Femur (tissue), 1 donor: ENCODE results near the gene ATF6B.

Experiments used
- DNase-seq: peaks from one replicate; pipeline ENCODE4 v3.0.0-alpha.2; 2017

The ATF6B gene

DNA sequence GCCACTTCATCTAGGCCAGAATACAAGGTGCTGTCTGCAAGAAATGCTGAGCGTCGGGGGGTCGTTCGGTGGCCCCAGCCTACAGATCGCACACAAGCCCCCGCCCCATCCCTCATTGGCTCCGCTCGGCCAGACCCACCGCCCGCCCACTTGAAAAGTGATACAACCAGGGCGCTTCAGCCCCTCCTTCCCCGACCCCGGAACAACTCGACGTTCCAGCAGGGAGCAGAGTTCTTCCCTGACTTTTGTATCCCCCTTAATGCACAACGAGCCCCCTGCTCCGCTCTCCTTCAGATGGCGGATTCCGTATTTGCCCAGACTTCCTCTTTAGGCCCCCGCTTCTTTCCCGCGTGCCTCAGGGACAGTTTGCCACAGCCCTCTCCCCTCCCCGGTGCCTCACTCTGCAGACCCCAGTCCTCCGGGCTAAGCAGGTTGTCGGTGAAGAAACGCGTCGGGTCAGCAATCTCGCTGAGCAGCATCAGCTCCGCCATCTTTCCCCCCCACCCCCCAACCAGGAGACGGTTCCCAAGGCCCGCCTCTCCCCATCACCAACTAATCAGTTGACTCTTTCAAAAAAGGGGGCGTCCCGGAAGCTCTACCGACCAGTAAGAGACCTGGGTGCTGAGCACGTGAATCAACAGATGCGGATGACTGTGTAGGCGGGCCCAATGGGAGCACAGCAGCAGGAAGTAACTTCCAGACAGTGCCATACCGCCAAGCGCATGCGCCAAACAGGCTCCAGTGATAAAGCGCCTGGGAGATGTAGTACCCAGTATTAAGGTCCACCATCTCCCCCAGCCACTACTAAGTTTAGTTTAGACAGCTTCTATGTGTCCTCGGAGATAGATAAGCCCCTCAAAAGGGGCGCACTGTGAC lies at the start of gene ATF6B:
TSS of gene ATF6B (minus strand) at position 530 of the 876 bp plus-strand sequence. CDS start at position 491, 39 bp downstream.
- DNase-seq: peak; percentile 99

DNA sequence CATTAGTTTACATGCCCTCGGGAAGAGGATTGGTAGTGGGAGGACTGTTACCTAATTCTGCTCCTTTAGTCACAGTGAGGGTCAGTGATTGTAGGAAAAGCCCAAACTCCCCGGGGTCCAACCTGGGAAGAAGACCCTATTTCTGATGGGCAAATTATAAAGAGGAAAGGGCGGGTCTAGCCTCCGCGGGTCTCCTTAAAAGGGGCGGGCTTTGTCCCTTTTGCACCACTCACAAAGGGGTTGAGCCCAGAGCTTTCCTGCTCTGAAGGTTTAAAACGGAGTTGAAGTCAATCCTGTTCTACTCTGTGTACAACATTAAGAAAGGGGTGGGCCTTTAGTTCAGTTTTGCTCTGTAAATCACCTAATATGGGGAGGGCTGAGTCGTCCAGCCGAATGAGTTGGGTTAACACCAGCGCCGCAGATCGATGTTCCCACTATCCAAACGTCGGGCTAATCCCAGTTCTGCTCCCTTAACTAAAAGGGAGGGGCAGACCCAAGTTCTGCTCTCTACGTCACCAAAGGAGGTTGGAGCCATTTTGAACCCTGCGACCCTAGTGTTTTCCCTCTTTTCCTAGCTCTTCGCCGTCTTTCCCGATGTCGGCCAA lies 49.2 kb upstream of the ATF6B start:
- DNase-seq: no peak

DNA sequence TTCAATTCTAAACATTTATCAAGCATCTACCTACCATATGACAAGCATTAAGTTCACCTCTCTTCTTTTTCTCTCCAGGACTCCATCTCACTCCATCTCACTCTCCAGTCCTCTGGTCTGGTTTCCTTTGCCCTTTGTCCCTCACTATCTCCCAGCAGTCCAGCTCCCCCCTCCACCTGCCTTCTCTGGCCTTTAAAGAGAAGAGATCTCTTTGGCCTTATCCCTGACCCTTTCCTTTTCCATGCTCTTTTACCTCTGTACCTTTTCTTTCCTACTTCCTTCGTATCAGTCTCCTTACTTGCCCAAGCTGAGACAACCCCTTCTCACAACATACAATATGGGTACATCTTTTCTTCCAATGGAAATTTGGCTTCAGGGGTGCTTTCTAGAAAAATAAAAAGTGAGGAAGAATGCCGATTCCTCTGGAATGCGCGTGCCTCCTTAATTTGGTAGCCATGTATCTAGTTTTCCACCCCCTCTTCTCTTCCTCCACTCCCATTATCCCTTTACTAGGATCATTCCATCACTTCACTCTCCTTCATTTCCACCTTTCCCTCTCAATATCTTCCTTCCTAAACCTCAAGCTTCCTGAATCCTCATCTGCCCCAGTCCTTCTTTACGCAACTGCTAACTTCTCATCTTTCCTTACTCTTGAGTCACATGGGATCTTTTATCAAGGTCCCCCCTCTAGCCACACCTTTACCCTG lies 48.6 kb upstream of the ATF6B start:
- DNase-seq: peak; percentile 15

DNA sequence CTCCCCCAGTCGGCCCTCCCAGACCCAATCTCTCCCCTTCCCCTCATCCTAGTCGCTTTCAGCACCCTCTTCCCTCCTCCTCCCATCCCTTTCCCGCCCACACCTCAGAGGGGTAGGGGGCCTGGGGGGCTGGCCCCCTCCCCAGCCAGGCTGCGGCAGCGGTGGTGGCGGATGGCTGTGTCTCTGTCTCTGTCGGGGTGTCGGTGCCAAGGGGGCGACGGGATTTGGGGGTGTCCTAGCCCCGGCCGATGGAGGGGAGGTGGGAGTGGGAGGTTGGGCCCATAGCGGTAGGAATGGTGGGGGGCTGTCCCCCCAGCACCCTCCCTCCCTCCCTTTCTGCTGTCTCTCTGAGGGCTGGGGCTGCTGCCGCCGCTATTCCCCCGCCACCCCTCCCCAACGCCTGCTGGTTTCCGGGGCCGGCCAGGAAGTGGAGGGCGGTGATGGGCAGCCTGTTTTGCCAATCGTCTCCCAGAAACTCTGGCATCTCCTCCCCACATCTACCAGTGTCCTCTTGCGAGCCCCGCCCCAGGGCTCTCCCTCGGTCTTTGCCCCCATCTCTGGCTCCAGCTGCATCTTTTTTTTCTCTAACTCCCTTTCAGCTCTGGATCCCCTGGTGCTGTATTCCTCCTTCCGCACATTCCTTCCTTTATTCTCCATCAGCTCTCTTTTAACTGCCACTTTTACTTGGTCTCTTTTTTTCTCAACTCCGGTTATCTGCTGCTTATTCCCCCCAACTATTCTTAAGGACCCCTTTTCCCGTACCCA lies 47.8 kb upstream of the ATF6B start, which contains the start of gene AGPAT1:
TSS of gene AGPAT1 (minus strand) at position 374 of the 765 bp plus-strand sequence. CDS start 4,588 bp downstream, outside the sequence.
- peak; percentile 99 for DNase-seq

DNA sequence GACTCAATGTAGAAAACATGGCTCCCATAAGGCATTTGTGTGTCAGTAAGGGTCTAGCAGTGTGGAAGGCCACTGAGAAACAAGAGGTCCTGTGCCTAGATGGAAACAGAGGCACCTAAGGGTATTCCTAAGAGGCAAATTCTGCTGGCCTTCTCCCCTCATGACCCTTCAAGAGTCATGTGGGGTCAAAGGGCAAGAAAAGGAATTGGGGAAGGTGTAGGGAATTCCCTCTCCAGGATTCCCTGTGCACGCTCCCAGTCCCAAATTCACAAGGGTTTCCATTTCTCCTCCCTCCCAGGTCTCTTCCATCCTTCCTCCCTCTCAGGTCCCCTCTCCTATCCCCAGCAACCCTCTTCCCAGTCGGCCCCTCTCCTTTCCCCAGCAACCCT lies 47.3 kb upstream of the ATF6B start:
- no peak for DNase-seq

DNA sequence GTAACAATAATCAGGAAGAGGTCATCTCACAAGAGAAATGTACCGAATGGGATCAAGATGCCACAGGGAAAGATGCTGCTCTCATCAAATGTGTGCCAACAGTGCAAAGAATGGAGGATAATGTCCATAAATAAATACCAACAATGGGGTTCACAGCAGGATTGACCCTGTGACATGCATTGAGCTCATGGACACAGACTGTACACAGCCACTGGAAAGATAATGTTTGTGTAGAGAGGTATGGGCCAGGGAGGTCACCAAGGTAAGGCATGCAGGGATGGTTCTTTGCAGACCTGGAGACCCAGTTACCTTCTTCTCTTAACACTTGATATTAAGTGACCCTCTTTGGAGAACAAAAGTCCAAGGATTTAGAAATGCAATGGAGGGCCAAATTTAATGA lies 46.4 kb upstream of the ATF6B start:
- DNase-seq: no peak

DNA sequence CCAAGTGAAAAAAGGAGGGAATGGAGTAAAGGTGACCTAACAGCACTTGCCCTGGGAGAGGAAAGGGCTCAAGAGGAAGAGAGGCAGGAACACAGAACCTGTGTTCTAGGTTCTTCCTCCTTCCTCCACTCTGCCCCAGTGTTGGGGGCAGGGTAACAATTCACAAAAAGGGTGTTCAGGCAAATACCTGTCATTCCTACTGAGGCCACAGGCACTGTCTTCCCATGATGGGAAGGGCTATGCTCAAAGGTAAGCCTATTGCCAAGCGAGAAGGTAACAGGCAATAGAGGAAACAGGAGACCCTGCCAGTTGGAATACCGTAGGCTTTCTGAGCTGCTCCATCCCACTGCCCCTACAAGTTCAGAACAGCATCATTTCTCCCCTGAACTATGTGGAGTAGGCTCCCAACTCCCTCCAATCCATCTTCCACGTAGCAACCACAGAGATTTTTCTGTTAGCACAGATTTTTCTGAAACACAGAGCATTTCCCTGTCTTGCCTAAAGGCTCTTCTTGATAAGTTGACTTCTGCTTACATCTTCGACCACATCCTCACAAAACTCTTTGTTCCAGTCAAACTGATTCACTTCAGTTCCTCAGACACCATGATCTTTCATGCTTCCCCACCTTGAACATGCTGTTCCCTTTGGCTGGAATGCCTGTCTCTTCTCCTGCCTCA lies 45.1 kb upstream of the ATF6B start:
- DNase-seq: no peak

DNA sequence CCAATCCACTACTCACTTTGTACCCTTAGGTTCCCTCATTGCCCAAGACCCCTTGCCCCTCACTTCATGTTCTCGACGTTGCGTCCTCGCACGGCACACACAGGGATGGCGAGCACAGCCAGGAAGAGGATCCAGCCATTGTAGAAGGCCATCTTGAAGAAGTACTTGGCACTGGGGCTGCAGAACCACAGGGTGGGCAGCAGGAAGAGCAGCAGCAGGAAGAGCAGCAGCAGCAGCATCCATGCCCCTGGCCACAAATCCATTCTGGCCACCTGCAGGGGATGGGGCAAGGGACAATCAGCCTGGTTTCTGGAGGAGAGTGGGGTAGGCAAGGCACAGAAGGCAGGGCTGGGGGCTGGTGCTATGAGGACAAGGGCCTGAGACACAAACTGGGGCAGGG lies 43.2 kb upstream of the ATF6B start:
- DNase-seq: no peak

DNA sequence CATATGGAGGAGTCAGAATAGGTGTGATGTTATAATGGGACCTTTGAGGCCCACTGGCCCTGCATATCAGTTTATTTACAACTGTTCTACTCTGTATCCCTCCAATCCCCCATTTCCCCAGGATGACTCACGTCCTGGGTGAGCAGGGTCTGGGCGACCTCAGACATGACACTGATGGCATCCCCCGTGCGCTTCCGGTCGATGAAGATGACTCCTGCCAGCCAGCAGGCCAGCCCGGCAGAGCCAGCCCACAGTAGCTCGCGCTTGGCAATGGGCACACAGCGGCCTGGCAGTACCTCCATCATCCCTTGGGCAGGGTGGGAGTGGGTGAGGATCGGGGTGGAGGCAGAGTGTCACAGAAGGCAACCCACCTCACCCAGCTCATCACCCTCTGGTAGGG lies 42.2 kb upstream of the ATF6B start:
- DNase-seq: no peak

DNA sequence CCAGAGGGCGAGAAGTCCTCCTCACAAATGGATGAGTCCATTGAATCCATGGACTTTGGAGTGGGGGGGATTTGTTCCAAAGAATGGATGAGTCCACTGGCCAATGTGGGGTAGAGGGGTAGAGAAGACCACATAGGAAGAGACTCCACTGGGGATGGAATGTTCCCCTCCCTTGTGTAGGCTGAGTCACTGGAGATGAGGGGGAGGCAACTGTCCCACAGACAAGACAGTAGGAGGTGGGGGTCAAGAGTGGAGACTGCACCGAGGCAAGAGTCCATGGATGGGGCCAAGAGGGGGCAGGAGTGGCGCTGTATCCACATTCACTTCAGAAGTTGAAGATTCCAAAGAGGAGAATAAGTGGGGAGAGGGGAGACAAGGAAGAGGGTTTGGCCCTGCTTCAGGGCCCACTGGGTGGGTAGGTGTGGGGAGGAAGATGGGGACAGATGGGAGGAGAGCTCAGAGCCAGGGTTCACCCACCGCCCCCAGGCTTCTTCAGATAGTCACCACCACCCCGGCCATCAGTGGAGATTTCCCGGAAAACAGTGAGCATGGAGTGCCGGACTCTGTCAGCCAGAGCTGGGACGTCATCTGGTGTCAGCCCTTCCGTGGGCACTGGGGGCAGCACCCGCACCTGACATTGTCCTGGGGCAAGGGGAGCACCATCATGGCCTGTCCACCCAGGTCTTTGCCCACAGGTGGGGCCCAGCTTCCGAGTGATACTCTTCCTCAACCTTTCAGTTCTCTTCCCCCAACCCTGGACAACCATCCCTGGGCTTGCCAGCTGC lies 41.0 kb upstream of the ATF6B start:
- DNase-seq: peak; percentile 21

DNA sequence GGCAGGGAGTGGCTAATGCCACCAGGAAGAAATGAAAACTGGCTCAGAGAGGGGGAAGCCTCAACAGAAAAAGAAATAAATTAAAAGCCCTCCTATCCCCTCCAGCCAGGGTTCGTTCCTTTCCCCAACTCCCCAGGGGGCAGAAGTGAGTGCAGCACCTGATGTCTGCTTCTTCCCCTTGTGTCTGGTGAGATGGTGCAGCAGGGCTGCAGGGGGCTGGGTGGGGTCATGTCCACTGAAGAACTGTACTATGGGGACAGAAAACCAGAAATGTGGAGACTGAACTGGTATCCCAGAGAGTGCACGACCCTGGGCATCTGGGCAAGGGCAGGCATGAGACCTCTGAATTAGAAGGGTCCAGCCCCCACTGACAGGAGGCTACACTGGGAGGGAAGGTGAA lies 40.3 kb upstream of the ATF6B start:
- peak; percentile 18 for DNase-seq

DNA sequence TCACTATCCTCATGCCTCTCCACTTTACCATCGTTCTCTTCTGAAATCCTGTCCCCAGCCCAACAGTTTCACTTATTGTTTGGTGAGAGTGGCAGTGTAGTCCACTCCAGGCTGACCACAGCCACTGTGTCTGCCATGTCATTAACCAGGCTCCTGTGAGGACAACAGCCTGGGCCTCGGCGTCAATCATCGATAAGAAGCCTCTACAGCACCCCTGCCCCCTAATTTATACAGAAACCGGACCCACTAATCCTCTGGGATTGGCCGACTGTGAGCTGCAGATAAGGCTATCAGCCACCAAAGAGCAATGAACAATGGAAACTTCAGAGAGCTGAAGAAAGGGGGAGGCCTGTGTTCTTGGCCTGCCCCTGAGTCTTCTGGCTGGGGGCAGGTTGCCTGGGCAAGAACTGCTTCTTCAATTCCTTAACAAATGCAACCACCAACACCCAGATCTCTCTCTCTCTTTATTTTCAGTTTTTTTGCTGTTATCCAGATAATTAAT lies 39.8 kb upstream of the ATF6B start:
- no peak for DNase-seq

DNA sequence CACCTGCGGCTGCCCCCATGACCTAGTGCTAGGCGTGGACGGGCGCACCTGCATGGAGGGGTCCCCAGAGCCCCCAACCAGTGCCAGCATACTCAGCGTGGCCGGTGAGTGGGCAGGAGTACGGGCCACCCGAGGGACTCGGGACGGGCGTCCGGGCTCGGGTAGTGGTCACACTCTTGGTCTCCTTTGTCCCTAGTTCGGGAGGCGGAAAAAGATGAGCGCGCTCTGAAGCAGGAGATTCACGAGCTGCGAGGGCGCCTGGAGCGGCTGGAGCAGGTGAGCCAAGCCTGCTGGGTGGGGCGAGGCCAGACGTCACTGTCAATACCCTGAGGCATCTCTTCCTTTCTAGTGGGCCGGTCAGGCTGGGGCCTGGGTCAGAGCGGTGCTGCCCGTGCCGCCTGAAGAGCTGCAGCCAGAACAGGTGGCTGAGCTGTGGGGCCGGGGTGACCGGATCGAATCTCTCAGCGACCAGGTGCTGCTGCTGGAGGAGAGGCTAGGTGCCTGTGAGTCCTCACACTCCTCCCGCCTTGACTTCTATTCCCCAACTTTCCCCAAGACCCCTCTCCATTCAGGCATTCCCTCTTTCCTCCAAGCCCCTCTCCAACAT lies 39.2 kb upstream of the ATF6B start:
- peak; percentile 26 for DNase-seq

DNA sequence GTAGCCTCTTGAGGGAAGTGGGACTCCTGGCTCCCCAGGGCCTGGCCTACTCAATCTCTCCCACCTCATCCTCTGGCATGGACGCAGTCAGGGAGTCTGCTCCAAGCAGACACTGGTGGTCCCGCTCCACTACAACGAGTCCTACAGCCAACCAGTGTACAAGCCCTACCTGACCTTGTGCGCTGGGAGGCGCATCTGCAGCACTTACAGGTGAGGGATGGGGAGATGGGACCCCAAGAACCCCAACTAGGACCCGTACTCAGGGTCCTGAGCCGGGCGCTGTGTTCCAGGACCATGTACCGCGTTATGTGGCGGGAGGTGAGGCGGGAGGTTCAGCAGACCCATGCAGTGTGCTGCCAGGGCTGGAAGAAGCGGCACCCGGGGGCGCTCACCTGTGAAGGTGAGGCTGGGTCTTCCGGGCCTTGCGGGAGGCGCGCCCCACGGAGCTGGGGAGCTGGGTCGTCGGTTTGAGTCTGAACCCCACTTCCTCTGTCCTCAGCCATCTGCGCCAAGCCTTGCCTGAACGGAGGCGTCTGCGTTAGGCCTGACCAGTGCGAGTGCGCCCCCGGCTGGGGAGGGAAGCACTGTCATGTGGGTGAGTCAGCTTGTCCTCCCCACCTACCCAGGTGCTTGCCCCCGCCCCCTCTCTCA lies 38.5 kb upstream of the ATF6B start:
- peak; percentile 27 for DNase-seq

DNA sequence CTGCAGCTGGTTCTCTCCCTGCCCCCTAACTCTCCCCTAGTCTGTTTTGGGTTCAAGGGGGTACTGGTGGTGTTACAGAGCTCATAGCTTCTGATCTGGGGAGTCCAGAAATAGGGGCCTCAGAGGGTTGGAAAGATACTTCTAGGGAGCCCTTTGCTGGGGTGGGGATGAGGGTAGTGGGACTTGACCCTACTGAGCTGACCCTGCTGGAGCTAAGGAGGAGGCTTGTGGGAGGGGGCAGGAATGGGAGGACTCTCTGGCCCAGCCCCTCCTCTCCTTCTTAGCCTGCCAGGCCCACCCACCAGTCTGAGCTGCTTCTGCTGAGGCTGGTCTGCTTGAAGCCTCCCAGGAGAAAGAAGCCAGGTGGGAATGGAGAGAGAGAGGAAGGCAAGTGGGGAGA lies 36.2 kb upstream of the ATF6B start, which contains the start of gene EGFL8:
TSS of gene EGFL8 (plus strand) at position 301 of the 400 bp plus-strand sequence. CDS start 1,571 bp downstream, outside the sequence.
- DNase-seq: peak; percentile 20

DNA sequence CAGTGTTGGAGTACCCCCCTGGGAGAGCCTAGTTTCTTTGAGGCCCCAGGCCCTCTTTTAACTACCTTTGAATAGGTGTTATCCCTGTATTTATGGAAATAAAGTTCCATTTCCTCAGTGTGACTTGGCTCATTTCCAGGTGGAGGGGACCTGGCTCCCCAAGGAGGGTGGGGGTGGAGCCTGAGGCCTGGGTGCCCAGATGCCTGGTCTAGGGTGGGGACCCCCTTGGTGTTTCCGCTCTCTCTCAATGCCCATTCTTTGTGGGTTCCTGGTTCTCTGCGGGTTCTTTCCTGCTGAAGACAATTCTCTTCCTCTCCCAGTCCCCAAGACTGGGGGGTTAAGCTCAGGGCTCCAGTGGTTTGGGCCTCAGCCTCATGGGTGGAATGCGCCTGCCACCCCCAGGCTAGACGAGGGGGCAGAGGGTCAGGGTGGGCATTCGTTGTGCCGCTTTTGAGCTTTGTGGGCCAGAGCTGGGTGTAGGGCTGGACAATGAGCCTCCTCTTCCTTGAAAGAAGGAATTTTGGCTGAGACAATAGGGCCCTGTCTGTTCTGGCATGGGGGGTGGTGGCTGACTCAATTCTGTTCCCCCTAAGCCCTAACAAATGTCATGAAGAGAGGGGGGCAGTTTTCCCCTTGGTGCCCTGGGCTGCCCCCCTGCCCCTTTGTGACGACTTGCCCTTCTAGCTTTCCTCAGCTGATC lies 35.7 kb upstream of the ATF6B start:
- peak; percentile 31 for DNase-seq

DNA sequence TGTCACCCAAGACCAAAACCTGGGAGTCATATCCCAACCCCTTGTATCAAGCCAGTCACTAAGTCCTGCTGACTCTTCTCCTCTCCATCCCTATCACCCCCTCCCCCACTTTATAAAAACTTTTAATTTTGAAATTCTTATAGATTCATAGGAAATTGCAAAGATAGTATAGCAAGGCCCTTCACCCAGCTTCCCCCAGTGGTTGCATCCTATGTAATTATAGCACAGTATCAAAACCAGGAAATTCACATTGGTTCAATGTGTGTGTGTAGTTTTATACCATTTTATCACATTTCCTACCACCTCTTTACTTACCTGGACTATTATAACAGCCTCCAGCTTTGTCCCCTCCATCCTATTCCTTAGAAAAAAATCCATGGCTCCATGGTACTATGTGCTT lies 30.0 kb upstream of the ATF6B start:
- DNase-seq: no peak

DNA sequence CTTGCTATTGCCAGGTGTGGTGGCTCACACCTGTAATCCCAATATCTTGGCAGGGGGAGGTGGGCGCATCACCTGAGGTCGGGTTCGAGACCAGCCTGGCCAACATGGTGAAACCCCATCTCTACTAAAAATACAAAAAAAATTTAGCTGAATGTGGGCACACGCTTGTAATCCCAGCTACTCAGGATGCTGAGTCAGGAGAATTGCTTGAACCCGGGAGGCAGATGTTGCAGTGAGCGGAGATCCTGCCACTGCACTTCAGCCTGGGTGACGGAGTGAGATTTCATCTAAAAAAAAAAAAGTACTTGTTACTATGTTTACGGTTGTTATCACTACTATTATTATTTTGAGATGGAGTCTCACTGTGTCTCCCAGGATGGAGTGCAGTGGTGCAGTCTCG lies 28.8 kb upstream of the ATF6B start:
- DNase-seq: no peak

DNA sequence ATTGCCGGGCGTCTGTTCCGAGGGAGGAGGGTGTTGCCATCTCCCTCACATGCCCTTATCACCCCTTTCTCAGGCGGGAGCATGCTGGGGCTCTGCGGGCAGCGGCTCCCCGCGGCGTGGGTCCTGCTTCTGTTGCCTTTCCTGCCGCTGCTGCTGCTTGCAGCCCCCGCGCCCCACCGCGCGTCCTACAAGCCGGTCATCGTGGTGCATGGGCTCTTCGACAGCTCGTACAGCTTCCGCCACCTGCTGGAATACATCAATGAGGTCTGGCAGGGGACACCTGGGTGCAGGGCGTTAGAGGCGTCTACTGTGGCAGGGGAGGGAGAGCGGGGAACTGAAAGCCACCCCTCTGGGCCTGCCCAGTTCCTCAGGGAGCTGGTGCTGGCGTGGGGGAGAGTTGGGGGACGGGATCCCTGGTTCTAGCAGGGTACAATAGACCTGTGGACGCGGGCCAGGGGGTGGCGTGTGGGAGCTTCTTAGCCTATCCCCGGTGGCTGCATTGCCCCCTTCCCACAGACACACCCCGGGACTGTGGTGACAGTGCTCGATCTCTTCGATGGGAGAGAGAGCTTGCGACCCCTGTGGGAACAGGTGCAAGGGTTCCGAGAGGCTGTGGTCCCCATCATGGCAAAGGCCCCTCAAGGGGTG lies 26.6 kb upstream of the ATF6B start:
- DNase-seq: peak; percentile 81
